HG02798 (cell line): ENCODE results near the gene ZNF385C.

Experiments
- ATAC-seq: cut with Tn5 transposase; IDR thresholded peaks from one replicate; pipeline ENCODE4 v1.9.1; 2021; ENCODE audit warnings: mild to moderate bottlenecking; ENCODE audit not compliant: unreplicated experiment, poor library complexity

ZNF385C gene

DNA sequence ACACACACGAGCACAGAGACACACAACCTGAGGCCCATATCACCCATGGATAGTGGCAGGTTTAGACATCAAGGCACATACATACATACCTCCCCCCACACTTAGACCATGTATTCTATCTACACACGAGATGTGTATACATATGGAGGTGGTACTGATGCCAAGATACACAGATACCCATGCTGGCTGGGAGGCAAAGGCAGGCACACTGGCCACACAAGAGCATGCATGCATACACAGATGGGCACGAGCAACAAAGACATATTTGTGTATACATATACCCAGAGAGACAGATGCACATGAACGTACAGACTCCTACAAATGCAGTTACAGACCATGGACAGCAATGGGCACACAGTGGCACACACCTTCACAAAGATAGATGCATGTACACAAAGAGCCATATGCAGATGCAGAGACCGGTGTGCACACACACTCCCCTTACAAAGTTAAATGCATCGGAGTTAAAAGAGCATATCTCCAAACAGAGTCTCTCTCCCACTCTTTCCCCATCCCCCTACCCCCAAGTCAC is 45.9 kb downstream of the ZNF385C start:
- no peak for ATAC-seq

DNA sequence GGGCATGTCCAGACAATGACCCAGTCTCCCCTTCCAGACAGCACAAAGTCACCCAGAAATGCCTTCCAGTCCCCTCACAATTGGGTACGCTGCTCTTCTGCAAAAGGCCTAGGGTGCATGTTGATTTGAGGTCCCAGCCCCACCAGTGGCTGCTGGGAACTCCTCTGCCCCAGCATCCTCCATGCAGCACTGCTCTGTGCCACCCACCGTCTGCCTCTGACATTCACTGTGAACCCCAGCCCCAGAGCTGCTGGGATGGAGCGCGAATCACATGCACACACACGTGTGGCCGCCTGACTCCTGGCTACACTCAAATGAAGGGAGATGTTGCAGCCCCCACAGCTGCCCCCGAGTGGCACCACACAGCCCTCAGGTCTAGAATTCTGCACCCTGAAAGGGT is 46.6 kb downstream of the ZNF385C start:
- ATAC-seq: no peak

DNA sequence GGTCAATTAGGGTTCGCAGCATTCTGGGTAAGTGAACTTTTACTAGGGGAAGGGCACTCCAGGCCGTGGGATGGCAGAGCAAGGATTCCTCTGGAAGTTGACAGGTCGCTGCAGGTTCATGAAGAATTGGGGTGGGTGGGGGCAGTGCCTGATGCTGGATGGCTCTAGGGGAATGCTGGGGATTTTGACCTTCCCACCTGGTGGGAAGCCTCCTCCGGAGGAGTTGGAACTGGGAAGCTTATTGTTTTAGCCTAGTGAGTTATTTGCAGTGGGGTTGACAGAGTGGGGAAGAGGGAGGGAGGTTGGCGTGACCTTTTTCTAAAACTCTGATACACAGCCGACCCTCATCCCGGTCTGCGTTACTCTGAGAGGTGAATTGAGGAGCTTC is 47.3 kb downstream of the ZNF385C start:
- no peak for ATAC-seq

DNA sequence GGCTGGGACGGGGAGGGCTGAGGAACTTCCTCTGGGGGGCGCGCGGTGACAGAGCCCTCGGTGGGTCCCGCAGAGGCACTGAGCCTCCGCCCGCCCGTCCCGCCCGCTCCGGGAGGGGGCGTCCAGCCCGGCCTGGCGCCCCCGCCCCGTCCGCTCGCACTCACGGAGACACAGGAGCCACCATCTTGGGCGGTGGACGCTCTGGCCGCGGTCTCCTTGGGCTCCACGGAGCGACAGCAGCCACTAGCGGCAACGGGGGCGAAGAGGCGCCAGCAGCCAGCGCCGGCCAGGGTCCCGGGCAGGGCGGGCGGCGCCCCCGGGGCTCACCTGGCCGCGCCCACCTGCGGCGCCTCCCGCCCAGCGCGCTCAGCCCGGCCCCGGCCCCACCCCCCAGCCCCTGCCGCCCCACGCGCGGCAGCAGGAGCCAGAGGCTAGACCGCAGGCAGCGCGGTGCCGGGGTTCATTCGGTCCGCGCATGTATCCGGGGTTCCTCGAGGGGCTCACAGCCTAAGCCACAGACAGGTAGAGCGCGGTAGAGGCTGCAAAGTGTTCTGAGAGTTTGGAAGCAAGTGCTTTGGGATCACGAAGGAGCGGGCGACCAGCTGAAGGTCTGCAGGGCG is 47.8 kb downstream of the ZNF385C start, which contains the start of gene C17orf113:
TSS of gene C17orf113 (minus strand) at position 209 of the 620 bp plus-strand sequence. CDS start 7,225 bp downstream, outside the sequence.
- ATAC-seq: no peak

DNA sequence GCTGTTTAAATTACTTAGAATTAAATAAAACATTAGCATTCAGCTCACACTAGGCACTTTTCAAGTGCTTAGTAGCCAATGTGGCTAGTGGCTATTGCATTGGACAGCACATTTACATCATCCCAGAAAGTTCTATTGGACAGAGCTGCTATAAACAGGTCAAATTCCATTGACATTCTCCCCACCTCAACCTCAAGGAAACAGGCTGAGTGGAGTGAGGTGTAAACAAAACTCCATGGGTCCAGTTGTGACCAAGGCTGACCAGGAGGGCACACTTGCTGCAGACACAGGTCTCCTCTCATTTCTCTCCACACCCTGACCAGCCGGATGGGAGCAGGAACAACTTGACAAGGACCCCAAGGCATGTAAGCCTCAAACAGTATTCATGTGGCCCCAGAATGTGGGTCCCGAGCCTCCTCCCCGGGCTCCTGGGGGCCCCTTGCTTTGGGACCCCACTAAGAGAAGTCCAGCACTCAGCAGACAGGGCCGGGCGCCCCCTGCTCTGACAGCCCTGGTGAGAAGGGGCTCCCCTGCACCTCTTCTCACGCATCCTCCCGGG is 48.4 kb downstream of the ZNF385C start:
- ATAC-seq: no peak

DNA sequence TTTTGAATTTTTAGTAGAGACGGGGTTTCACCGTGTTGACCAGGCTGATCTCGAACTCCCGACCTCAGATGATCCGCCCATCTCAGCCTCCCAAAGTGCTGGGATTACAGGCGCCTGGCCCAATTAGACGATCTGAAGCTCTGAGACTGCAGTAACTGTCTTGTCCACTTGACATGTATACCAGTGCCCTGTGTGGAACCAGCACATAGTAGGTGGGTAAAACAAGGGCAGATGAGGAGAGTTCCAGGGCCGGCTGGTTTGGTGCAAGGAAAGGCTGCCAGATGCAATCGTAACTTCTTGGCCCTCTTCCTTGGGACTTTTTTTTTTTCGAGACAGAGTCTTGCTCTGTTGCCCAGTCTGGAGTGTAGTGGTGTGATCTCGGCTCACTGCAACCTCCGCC is 50.9 kb downstream of the ZNF385C start:
- no peak for ATAC-seq

DNA sequence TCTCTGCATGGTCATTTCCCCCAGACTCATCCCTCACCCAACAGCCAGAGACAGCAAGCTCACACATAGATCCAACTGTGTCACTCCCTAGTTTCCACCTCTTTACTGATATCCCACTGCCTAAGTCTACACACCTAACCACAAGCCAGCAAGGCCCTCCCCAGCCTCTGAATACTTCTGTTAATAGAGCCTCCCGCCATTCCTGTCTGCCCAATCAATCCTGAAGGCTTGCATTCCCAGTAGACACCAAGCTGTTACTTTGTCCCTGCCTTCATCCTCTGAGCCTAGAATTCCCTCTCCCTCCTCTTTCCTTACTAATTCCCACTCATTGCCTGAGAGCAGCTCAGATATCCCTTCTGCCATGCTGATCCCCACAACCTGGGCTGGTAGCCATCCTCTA is 52.6 kb downstream of the ZNF385C start:
- no peak for ATAC-seq

DNA sequence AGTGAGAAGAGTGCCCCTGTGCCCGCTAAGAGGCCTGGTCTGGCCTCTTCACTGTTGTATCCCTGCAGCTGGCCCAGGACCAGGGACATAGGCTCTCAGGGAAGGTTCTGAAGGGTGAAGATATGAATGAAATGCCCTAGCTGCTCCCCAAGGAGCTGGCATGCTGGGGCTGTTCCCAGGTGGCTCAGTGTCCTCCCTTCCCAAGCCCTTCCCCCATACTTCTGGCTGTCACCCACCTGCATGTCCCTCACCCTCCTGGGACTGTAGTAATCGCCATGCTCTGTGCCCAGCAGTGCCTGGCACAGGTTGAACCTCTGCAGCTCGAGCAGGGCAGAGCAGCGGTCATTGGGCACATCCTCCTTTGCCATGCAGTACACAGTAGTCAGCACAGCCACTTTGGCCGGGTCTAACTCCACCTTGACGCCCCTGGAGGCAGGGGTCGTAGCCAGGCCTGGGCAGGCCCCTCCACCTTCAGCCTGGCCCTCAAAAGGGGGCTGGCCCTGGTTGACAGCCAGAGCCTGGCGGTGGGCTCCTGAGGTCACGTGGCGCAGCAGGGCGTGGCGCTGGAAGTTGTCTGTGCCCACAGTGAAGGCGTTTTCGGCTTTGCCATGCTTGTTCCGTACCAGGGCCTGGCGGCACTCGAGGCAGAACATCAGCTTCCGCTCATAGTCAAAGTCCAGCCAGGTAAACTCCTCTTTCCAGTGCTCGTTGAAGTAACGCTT is 55.5 kb downstream of the ZNF385C start:
- no peak for ATAC-seq

DNA sequence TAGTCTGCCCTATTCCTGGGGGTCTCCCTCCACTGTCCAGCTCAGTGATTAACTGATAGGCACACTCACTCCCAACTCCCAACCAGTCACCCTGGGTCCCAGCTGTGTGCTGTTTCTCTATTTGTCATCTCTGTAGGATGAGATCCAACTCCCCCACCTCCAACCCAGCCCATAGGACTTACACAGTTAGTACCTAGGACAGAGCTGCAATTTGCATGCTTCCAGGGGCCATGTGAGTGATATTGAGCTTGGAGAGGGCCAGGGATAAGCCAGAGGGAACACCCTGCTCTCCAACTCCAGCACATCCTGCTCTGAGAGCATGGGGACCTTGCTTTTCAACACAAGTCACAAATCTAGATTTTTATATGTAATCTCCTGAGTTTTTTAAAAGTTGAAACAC is 56.7 kb downstream of the ZNF385C start:
- ATAC-seq: no peak

DNA sequence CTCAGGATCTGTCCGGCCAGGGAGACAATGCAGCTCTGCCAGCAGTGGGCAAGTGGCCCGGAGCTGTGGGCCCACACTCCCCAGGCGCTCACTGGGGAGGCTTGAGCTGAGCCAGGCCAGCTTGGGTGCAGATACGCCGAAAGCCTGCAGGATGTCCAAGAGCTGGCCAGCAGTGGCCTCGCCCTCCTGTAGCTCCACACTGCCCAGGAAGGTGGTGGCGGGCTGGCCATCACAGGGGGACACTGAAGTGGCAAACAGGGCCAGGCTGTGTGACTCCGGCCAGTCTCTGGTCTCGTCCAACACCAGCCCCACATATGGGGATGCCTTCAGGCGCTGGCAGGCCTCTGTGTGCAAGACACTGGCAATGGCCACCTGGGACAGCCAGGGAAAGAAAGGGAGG is 57.5 kb downstream of the ZNF385C start:
- no peak for ATAC-seq

DNA sequence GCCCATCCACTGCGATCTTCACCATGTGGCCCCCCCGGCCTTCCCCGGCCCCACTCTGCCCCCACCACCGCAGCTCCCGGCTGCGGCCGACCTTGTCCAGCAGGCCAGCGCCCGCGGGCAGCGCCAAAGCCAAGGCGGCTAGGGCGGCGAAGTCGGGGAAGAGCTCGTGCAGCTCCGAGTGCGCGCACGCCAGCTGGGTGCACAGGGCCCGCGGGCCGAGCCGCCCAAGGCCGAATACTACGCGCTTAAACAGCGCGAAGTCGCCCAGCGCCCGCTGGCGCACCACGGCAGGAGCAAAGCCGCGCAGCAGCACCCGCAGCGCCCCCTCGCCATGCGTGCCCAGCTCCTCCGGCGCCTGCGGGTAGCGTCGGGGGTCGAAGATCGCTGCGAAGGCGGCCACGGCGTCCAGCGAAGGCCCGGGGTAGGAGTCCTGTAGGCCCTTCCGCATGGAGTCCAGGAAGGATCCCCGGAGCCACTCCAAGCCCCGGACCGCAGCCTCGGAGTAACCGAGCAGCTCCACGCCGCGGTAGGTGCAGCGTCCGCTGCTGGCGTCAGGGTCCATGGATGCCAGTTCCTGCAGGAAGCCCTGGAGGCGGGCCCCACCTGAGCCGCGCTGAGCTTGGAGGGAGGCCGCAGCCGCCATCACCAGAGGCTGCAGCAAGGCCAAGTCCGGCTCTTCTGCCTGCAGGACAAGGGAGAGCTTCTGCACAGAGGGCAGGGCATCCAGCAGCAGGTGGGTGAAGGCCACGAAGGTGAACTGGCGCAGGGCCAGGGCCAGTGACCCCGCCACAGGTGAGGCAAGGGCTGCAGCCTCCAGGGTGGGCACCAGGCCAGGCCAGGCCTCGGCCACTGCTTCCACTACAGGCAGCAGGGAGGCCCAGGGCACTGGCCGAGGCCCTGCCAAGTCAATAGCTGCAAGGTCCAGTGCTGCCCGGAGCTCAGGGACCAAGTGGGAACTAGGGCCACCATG is 58.2 kb downstream of the ZNF385C start:
- no peak for ATAC-seq

DNA sequence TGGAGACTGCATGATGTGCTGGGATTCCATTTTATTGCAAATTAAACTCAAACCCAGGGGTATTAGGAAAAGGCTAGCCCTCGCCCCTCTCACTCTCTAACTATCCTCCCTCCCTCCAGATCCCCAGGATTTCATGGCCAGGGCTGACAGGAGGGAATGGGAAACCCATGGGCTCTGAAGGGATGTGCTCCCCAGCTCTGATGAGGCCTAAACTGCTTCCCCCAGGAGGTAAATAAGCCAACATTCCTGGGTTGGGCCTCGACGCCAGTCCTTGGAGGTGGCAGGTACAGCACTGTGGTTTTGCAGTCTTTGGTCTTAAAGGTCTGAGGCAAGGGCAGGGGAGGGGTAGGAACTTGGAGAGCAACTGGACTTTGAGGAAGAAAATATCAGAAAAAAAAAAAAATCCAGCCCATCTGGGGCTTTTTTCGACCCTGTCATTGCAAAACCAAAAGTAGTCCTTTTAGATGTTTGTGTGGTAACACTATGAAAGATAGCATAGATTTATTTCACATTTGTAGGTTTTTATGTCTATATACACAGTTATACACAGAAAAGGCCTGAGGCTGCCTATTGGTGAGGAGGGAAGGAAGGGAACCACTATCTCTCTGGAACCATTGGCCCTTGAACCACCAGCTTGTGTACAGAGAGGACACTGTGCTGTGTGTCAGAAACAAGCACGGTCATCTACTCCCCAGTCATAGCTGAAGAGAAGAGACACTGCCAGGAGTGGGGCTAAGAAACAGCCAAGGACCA is 59.9 kb downstream of the ZNF385C start:
- no peak for ATAC-seq

DNA sequence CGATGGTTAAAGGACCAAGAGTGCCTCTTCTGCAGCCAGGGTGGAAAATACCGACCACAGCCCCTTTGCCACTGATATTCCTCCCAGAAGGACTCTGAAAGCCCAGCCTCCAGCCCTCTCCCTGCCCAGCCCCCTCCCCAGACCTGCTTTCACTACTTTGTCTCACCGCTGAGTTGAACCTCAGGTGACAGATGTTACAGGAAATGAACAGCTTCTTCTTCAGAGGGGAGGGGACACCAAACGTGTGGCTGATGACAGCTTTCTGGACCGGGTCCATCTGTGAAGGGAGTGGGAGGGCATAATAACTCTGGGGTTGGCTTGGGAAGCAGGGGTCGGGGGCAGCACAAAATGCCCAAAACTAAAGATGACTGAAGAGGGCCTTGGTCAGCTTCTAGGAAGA is 64.2 kb downstream of the ZNF385C start:
- no peak for ATAC-seq

DNA sequence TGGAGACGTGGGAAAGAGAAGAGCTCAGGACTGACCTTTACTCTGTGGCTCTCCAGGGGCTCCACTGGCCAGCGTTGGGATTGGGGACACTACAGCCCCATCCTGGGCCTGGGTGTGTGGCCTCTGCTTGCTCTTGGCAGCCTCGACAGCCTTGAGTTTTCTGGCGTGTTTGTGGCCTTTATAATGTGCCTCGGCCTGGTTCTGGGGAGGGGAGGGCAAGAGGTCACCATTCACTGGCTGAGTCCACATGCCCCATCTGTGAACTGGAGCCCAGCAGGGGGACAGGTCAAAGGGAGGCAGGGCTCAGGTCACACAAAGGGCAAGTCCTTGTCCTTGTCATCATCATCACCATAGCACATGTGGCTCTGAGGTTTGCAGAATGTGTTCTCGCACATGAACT is 66.7 kb downstream of the ZNF385C start:
- ATAC-seq: no peak

DNA sequence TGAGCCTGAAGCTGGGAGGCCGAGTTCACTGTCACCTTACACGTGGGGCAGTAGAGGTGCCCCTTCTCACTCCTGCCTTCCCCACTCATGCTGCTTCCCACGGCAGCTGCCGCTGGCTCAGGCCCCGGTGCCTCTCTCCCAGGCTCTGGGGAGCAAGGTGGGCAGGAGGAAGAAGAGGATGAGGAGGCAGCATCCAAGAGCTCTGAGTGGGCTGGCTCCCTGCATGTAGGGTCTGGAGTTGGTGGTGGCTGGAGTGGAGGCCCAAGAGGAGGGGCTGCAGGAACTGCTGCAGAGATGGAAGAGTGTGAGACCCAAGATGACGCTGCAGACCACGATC is 69.5 kb downstream of the ZNF385C start:
- no peak for ATAC-seq

DNA sequence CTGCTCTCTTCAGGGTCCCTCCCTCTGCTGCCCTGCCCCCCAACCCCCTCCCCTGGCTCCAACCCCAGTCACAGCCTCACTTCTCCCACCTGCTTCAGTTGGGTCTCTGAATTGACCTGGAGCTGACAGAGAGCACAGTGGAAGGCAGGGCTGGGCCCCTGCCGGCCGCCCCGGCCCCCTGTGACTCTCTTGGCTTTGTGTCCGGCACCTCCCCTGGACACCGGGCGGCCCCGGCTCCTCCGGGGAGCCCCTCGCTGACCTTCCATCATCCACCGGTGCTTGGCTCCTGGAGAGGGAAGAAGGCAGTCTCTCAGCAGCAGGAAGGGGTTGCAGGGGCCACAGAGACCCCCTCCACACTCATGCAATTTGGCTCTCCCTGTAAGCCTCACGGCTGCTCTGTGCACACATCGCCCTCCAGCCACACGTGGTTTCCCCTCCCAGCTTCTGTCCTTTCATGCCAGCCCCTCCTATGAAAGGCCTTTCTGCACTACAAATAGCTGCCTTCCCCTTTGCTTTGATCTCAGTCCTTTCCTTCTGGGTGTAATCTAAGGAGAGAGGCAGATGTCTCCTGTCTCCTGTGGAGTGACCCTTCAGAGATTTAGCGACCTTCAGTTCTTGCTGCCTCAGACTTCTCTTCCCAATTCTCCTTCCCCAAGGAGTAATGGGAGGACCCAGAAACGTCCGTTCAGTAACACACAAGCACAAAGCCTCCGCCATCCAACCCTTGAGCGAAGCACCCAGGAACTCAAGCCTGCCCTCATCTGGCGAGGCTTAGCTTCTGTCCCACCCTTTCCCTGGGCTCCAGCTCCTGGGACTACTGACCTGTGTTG is 70.1 kb downstream of the ZNF385C start:
- no peak for ATAC-seq

DNA sequence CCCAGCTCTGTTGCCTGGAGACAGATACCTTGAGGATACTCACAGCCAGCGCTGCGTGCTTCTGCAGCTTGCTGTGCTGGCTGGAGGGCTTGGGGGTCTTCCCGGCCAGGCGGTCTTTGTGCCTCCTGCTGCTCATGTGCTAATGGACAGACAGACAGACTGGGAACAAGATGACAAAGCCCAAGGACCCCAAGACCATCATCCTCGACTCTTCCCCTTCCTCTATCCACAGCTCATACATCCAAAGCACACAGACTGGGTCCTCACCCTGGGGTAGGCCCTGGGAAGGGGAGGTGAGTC is 70.7 kb downstream of the ZNF385C start:
- no peak for ATAC-seq

DNA sequence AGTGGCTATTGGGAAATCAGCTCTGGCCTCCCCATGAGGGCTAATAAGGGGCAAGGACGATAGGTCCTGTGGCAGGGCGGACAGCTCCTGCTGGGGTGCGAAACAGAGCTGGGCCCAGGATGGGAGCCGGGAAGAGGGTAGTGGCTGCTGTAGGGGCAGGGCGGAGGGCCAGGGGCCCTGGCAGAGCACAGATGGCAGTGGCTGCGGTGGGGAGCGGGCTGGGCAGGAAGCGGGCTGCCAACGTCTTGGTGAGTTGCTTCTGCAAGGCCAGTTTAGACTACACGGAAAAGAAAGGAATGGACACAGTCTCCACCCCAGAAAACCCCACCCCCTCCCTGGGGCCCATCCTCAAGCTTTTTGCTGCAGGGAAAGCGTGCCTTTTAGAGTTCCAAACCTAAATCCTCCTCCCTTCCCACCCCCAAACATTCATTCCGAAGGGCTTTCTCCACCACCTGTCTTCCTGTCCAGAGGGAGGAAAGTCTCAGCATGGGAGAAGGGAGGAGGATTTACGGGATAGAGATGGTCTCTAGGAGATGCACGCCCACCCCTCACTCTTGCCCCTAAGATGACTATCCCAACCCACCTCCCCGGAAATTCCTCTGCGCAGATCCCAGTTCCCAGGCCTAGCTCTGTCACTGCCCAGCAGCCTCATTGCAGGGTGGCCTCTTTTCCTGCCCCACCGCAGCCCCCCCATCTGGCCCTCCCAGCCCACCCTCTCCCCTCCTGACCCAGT is 71.2 kb downstream of the ZNF385C start:
- no peak for ATAC-seq

DNA sequence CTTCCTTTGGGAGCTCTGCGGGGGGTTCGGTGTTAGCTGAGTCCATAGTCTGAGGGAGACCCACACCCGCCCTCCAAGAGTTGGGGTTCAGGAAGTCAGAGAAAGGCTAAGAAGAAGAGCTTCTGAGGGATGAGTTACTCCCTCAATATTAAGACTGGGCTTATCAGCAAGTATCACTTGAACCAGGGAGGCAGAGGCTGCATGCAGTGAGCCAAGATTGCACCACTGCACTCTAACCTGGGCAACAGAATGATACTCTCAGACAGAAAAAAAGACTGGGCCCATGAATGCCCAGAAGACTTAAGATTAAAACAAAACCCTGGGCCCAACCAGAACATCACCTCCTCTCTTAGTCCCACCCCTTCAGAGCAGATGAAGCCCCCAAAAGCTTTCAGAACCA is 72.3 kb downstream of the ZNF385C start:
- no peak for ATAC-seq
